ENCODE results near the gene AOPEP. TPM values are rescaled to one million over a fixed set of nuclear protein-coding genes. Genes with fewer than 3 reads are reported as not detected.

The AOPEP gene
- total and polyA plus RNA-seq, 4 donors: 210 to 311 (median 285) TPM

GRCh38 chr9:94690344-94690743 is 36.2 kb upstream of the AOPEP start:
- ATAC-seq (ENCODE audit: low FRiP score) (no peak), DNase-seq (no peak)
- no peaks in the 10 kb centered on the region for H3K27me3 ChIP-seq (ENCODE audit: control insufficient read depth in 1 of 2, insufficient read depth in 2 of 2, low read length in 1 of 2)
- WGBS, 2 donors: 84 to 88% methylated on average over 9 of the region's 9 CpGs
- H3K27ac ChIP-seq (ENCODE audit: low read depth in 1 of 2, low read length in 2 of 2): no peak overlapping the region
- no peaks in the 10 kb centered on the region for H3K4me1 ChIP-seq (ENCODE audit: control insufficient read depth in 1 of 2, insufficient read depth in 2 of 2, low read length in 2 of 2)
- H3K9me3 ChIP-seq (ENCODE audit: control insufficient read depth, low read length): no peaks in the 10 kb centered on the region
- intact Hi-C loops (cut with DNase I): no loop called here
- no peaks in the 10 kb centered on the region for H3K36me3 ChIP-seq (ENCODE audit: control insufficient read depth in 1 of 2, insufficient read depth in 2 of 2, low read length in 1 of 2)
- H3K4me3 ChIP-seq (ENCODE audit: low read length in 2 of 2): no peak overlapping the region

GRCh38 chr9:94692601-94693000 is 33.9 kb upstream of the AOPEP start:
- Histone ChIP-seq H3K4me1 (ENCODE audit: control insufficient read depth in 1 of 2, insufficient read depth in 2 of 2, low read length in 2 of 2) (no peaks in the 10 kb centered on the region), H3K27ac (ENCODE audit: low read depth in 1 of 2, low read length in 2 of 2) (no peak overlapping the region), H3K36me3 (ENCODE audit: control insufficient read depth in 1 of 2, insufficient read depth in 2 of 2, low read length in 1 of 2) (no peaks in the 10 kb centered on the region), H3K27me3 (ENCODE audit: control insufficient read depth in 1 of 2, insufficient read depth in 2 of 2, low read length in 1 of 2) (no peaks in the 10 kb centered on the region), H3K9me3 (ENCODE audit: control insufficient read depth, low read length) (no peaks in the 10 kb centered on the region), H3K4me3 (ENCODE audit: low read length in 2 of 2) (no peak overlapping the region)
- WGBS, 2 donors: 67 to 74% methylated on average over 4 of the region's 4 CpGs
- no peak for ATAC-seq (ENCODE audit: low FRiP score)
- intact Hi-C loops (cut with DNase I): no loop called here
- no peak for DNase-seq

- ATAC-seq (ENCODE audit: low FRiP score) (no peak), DNase-seq (no peak)
- Histone ChIP-seq H3K36me3 (ENCODE audit: control insufficient read depth in 1 of 2, insufficient read depth in 2 of 2, low read length in 1 of 2) (no peaks in the 10 kb centered on the region), H3K4me1 (ENCODE audit: control insufficient read depth in 1 of 2, insufficient read depth in 2 of 2, low read length in 2 of 2) (peaks cover 0 to 2% of the 10 kb centered on the region in 2 donors), H3K4me3 (ENCODE audit: low read length in 2 of 2) (no peak overlapping the region), H3K27ac (ENCODE audit: low read depth in 1 of 2, low read length in 2 of 2) (no peak overlapping the region), H3K9me3 (ENCODE audit: control insufficient read depth, low read length) (no peaks in the 10 kb centered on the region), H3K27me3 (ENCODE audit: control insufficient read depth in 1 of 2, insufficient read depth in 2 of 2, low read length in 1 of 2) (no peaks in the 10 kb centered on the region)
- 75 to 78% methylated on average over 8 of the region's 8 CpGs for WGBS, 2 donors
- intact Hi-C loops (cut with DNase I): no loop called here
Observed at GRCh38 chr9:94693485-94694204, 32.9 kb upstream of the AOPEP start.

GRCh38 chr9:94696545-94696944 is 30.0 kb upstream of the AOPEP start:
- DNase-seq (no peak), ATAC-seq (ENCODE audit: low FRiP score) (no peak)
- Histone ChIP-seq H3K4me3 (ENCODE audit: low read length in 2 of 2) (no peak overlapping the region), H3K4me1 (ENCODE audit: control insufficient read depth in 1 of 2, insufficient read depth in 2 of 2, low read length in 2 of 2) (peaks cover 0 to 2% of the 10 kb centered on the region in 2 donors), H3K9me3 (ENCODE audit: control insufficient read depth, low read length) (no peaks in the 10 kb centered on the region), H3K36me3 (ENCODE audit: control insufficient read depth in 1 of 2, insufficient read depth in 2 of 2, low read length in 1 of 2) (no peaks in the 10 kb centered on the region), H3K27ac (ENCODE audit: low read depth in 1 of 2, low read length in 2 of 2) (no peak overlapping the region), H3K27me3 (ENCODE audit: control insufficient read depth in 1 of 2, insufficient read depth in 2 of 2, low read length in 1 of 2) (no peaks in the 10 kb centered on the region)
- 90 to 91% methylated on average over 5 of the region's 5 CpGs for WGBS, 2 donors
- intact Hi-C loops (cut with DNase I): no loop called here

- Histone ChIP-seq H3K27ac (ENCODE audit: low read depth in 1 of 2, low read length in 2 of 2) (no peak overlapping the region), H3K27me3 (ENCODE audit: control insufficient read depth in 1 of 2, insufficient read depth in 2 of 2, low read length in 1 of 2) (no peaks in the 10 kb centered on the region), H3K4me1 (ENCODE audit: control insufficient read depth in 1 of 2, insufficient read depth in 2 of 2, low read length in 2 of 2) (peaks cover 0 to 2% of the 10 kb centered on the region in 2 donors), H3K4me3 (ENCODE audit: low read length in 2 of 2) (no peak overlapping the region), H3K9me3 (ENCODE audit: control insufficient read depth, low read length) (no peaks in the 10 kb centered on the region), H3K36me3 (ENCODE audit: control insufficient read depth in 1 of 2, insufficient read depth in 2 of 2, low read length in 1 of 2) (no peaks in the 10 kb centered on the region)
- ATAC-seq (ENCODE audit: low FRiP score) (no peak), DNase-seq (no peak)
- intact Hi-C loops (cut with DNase I): no loop called here
- WGBS, 2 donors: 24 to 33% methylated on average over 5 of the region's 5 CpGs
Observed at GRCh38 chr9:94697972-94698581, 28.4 kb upstream of the AOPEP start.

GRCh38 chr9:94699715-94700373 is 26.7 kb upstream of the AOPEP start:
- DNase-seq: no peak
- H3K36me3 ChIP-seq (ENCODE audit: control insufficient read depth in 1 of 2, insufficient read depth in 2 of 2, low read length in 1 of 2): no peaks in the 10 kb centered on the region
- H3K27ac ChIP-seq (ENCODE audit: low read depth in 1 of 2, low read length in 2 of 2): no peak overlapping the region
- no peak overlapping the region for H3K4me3 ChIP-seq (ENCODE audit: low read length in 2 of 2)
- ATAC-seq (ENCODE audit: low FRiP score): no peak
- H3K9me3 ChIP-seq (ENCODE audit: control insufficient read depth, low read length): no peaks in the 10 kb centered on the region
- no peaks in the 10 kb centered on the region for H3K27me3 ChIP-seq (ENCODE audit: control insufficient read depth in 1 of 2, insufficient read depth in 2 of 2, low read length in 1 of 2)
- intact Hi-C loops (cut with DNase I): no loop called here
- H3K4me1 ChIP-seq (ENCODE audit: control insufficient read depth in 1 of 2, insufficient read depth in 2 of 2, low read length in 2 of 2): peaks cover 0 to 2% of the 10 kb centered on the region in 2 donors
- 95 to 97% methylated on average over 4 of the region's 4 CpGs for WGBS, 2 donors

GRCh38 chr9:94700445-94700844 is 26.1 kb upstream of the AOPEP start:
- peaks cover 0 to 2% of the 10 kb centered on the region in 2 donors for H3K4me1 ChIP-seq (ENCODE audit: control insufficient read depth in 1 of 2, insufficient read depth in 2 of 2, low read length in 2 of 2)
- 94 to 96% methylated on average over 3 of the region's 3 CpGs for WGBS, 2 donors
- H3K9me3 ChIP-seq (ENCODE audit: control insufficient read depth, low read length): no peaks in the 10 kb centered on the region
- intact Hi-C loops (cut with DNase I): no loop called here
- no peak for DNase-seq
- no peak overlapping the region for H3K27ac ChIP-seq (ENCODE audit: low read depth in 1 of 2, low read length in 2 of 2)
- no peak for ATAC-seq (ENCODE audit: low FRiP score)
- H3K36me3 ChIP-seq (ENCODE audit: control insufficient read depth in 1 of 2, insufficient read depth in 2 of 2, low read length in 1 of 2): no peaks in the 10 kb centered on the region
- H3K27me3 ChIP-seq (ENCODE audit: control insufficient read depth in 1 of 2, insufficient read depth in 2 of 2, low read length in 1 of 2): no peaks in the 10 kb centered on the region
- H3K4me3 ChIP-seq (ENCODE audit: low read length in 2 of 2): no peak overlapping the region

GRCh38 chr9:94703488-94704140 is 22.9 kb upstream of the AOPEP start:
- Histone ChIP-seq H3K27ac (ENCODE audit: low read depth in 1 of 2, low read length in 2 of 2) (no peak overlapping the region), H3K9me3 (ENCODE audit: control insufficient read depth, low read length) (no peaks in the 10 kb centered on the region), H3K36me3 (ENCODE audit: control insufficient read depth in 1 of 2, insufficient read depth in 2 of 2, low read length in 1 of 2) (no peaks in the 10 kb centered on the region), H3K4me1 (ENCODE audit: control insufficient read depth in 1 of 2, insufficient read depth in 2 of 2, low read length in 2 of 2) (no peaks in the 10 kb centered on the region), H3K4me3 (ENCODE audit: low read length in 2 of 2) (no peak overlapping the region), H3K27me3 (ENCODE audit: control insufficient read depth in 1 of 2, insufficient read depth in 2 of 2, low read length in 1 of 2) (no peaks in the 10 kb centered on the region)
- ATAC-seq (ENCODE audit: low FRiP score) (no peak), DNase-seq (no peak)
- intact Hi-C loops (cut with DNase I): no loop called here
- 54 to 65% methylated on average over 4 of the region's 4 CpGs for WGBS, 2 donors

Data from aorta (tissue), 5 donors.